ENCODE data around the gene CHD1. TPM values are rescaled to one million over a fixed set of nuclear protein-coding genes. Genes with fewer than 3 reads are reported as not detected.
A peak's percentile ranks its signal among the peaks of the same experiment; 100 is the strongest.

The CHD1 gene
- total and polyA plus RNA-seq, 9 of the 15 experiments (the other 6 are each of a cell fraction or from before 2014, with no cell fraction given): 27.3 to 133 (median 58.7) TPM

DNA sequence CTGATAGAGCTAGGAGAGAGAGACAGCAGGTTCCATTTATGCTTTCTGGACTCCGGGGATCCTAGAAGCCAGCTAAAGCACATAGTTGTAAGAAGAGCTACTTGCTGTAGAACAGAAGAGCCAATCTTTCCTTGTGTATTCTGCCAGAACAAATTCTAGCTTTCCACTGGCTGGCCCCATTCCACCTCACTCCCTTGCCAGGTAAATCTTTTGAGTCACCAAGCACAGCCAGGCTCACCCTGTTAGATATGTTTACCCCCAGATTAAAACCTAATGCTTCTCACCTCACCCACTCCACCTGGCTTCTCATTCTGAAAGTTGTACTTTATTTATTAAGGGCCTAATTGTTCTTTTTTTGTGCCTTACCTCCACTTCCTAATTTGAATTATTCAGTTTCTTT is 48.9 kb upstream of the CHD1 start:
- CTCF ChIA-PET (ENCODE audit: low intra/inter-chr PET ratio): interaction anchor here (0.7 kb wide), 1 partner anchor 1469 kb away, joined by 3 read pairs; no protein-coding TSS in a partner anchor
- Histone ChIP-seq H3K9me1 (ENCODE audit: control insufficient read depth, insufficient read depth, low read length) (no peaks in the 10 kb centered on the region), H2AFZ (ENCODE audit: low read depth, low read length) (peak overlapping the region; percentile 57), H3K79me2 (ENCODE audit: control insufficient read depth, insufficient read depth, low read length) (no peaks in the 10 kb centered on the region), H3K36me3 (ENCODE audit: control insufficient read depth, insufficient read depth, low read length) (no peaks in the 10 kb centered on the region), H4K20me1 (replicated peaks; ENCODE audit: control insufficient read depth, insufficient read depth, low read length) (no peaks in the 10 kb centered on the region), H3K4me2 (ENCODE audit: insufficient read depth, low read length) (no peak overlapping the region), H3K4me3 (no peak overlapping the region), H3K9ac (ENCODE audit: insufficient read depth in 1 of 2, low read depth in 2 of 2, low read length in 2 of 2) (no peak overlapping the region), H3K27ac (ENCODE audit: extremely low read depth, low read depth, low read length) (no peak overlapping the region), H3K4me1 (replicated peaks in 1 of 2; ENCODE audit: control insufficient read depth in 2 of 2, insufficient read depth in 2 of 2, low read length in 2 of 2) (peaks cover 0 to 3% of the 10 kb centered on the region in 2 experiments; a peak in 1 of 5 replicates), H3K27me3 (ENCODE audit: control insufficient read depth in 2 of 2, insufficient read depth in 2 of 2, low read length in 2 of 2) (no peaks in the 10 kb centered on the region), H3K9me3 (replicated peaks; ENCODE audit: control insufficient read depth, insufficient read depth, low read depth, low read length) (no peaks in the 10 kb centered on the region)
- WGBS (ENCODE audit: insufficient coverage, low coverage, missing lambda C conversion rate): 50% methylated on average over 1 of the region's 1 CpG
- in situ Hi-C loops (cut with MboI): no loop called here
- no peak for FAIRE-seq
- intact Hi-C loops (cut with micrococcal nuclease): no loop called here
- BruUV-seq (replicated peaks): no TSS peak
- TF ChIP-seq CBX8 (IDR thresholded peaks at IDR 0.05; ENCODE audit: borderline replicate concordance, extremely low read depth, low read depth, low read length, poor library complexity, severe bottlenecking): no peak
- TF ChIP-seq SMARCB1 (IDR thresholded peaks at IDR 0.05; ENCODE audit: insufficient read length, low read depth): no peak
- no peak for TF ChIP-seq ZNF253 (CRISPR knock-in tag; conservative IDR thresholded peaks at IDR 0.05)
- TF ChIP-seq MEF2A (IDR thresholded peaks at IDR 0.05; ENCODE audit: control insufficient read depth, low read depth, low read length): no peak
- TF ChIP-seq ZNF583 (CRISPR knock-in tag; IDR thresholded peaks at IDR 0.05): no peak
- TF ChIP-seq ZNF445 (CRISPR knock-in tag; IDR thresholded peaks at IDR 0.05; ENCODE audit: low read depth): no peak
- TF ChIP-seq, protein P1, sequence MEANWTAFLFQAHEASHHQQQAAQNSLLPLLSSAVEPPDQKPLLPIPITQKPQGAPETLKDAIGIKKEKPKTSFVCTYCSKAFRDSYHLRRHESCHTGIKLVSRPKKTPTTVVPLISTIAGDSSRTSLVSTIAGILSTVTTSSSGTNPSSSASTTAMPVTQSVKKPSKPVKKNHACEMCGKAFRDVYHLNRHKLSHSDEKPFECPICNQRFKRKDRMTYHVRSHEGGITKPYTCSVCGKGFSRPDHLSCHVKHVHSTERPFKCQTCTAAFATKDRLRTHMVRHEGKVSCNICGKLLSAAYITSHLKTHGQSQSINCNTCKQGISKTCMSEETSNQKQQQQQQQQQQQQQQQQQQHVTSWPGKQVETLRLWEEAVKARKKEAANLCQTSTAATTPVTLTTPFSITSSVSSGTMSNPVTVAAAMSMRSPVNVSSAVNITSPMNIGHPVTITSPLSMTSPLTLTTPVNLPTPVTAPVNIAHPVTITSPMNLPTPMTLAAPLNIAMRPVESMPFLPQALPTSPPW (CRISPR knock-in tag; IDR thresholded peaks at IDR 0.05): no peak
- TF ChIP-seq, protein P2, sequence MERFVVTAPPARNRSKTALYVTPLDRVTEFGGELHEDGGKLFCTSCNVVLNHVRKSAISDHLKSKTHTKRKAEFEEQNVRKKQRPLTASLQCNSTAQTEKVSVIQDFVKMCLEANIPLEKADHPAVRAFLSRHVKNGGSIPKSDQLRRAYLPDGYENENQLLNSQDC (CRISPR knock-in tag; IDR thresholded peaks at IDR 0.05): no peak
- TF ChIP-seq TAF7 (tag; IDR thresholded peaks at IDR 0.05): no peak
- TF ChIP-seq NCOR1 (IDR thresholded peaks at IDR 0.05): no peak
- no peak for TF ChIP-seq PURB (CRISPR knock-in tag; IDR thresholded peaks at IDR 0.05; ENCODE audit: low read depth)
- no peak for TF ChIP-seq NFXL1 (CRISPR knock-in tag; IDR thresholded peaks at IDR 0.05)
- TF ChIP-seq, protein P3, sequence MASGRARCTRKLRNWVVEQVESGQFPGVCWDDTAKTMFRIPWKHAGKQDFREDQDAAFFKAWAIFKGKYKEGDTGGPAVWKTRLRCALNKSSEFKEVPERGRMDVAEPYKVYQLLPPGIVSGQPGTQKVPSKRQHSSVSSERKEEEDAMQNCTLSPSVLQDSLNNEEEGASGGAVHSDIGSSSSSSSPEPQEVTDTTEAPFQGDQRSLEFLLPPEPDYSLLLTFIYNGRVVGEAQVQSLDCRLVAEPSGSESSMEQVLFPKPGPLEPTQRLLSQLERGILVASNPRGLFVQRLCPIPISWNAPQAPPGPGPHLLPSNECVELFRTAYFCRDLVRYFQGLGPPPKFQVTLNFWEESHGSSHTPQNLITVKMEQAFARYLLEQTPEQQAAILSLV (tag; IDR thresholded peaks at IDR 0.05): no peak
- TF ChIP-seq, protein P4, sequence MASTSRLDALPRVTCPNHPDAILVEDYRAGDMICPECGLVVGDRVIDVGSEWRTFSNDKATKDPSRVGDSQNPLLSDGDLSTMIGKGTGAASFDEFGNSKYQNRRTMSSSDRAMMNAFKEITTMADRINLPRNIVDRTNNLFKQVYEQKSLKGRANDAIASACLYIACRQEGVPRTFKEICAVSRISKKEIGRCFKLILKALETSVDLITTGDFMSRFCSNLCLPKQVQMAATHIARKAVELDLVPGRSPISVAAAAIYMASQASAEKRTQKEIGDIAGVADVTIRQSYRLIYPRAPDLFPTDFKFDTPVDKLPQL (IDR thresholded peaks at IDR 0.05; ENCODE audit: extremely low read depth, insufficient read length): no peak
- TF ChIP-seq, protein P5, sequence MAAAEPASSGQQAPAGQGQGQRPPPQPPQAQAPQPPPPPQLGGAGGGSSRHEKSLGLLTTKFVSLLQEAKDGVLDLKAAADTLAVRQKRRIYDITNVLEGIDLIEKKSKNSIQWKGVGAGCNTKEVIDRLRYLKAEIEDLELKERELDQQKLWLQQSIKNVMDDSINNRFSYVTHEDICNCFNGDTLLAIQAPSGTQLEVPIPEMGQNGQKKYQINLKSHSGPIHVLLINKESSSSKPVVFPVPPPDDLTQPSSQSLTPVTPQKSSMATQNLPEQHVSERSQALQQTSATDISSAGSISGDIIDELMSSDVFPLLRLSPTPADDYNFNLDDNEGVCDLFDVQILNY (CRISPR knock-in tag; IDR thresholded peaks at IDR 0.05): no peak
- no peak for TF ChIP-seq SRSF1 (IDR thresholded peaks at IDR 0.05; ENCODE audit: low read depth, low read length)
- no peak for TF ChIP-seq BCL6 (CRISPR knock-in tag; IDR thresholded peaks at IDR 0.05)
- POLR2A ChIA-PET: interaction anchor here (0.7 to 1.0 kb wide), 3 partner anchors 9 to 48 kb away, joined by 3 read pairs; no protein-coding TSS in a partner anchor
- no peak for DNase-seq (ENCODE audit: extremely low read depth in 1 of 4, low spot score in 3 of 4)
- peak; percentile 44 for ATAC-seq
